HCT116 (cell line): Measurements from ENCODE around the gene TOP3B. TPM values are rescaled to one million over a fixed set of nuclear protein-coding genes. Genes with fewer than 3 reads are reported as not detected.

ENCODE experiments used
- ATAC-seq: fragments of 200-7000 bp; cut with Tn5 transposase; 2 replicates; pipeline ENCODE4 v1.9.1; 2020; ENCODE audit warnings: mild to moderate bottlenecking, moderate library complexity
- BruUV-seq: library from RNA; stranded (reverse); fragments of 400-500 nt; replicated peaks from 2 replicates; lab custom pipeline; 2021; lab: Mats Ljungman, UMichigan
- CTCF ChIA-PET: fragments of 300-600 bp; sonication (Branson Sonifier 250); formaldehyde crosslinking; loops from one replicate; lab custom pipeline; 2021; ENCODE audit warnings: antibody characterized with exemption; lab: Charles Lee
- POLR2A ChIA-PET: fragments of 300-600, 350-600 bp; sonication (Branson Sonifier 250); formaldehyde crosslinking; loops from one replicate; lab custom pipeline; 2021; ENCODE audit warnings: antibody characterized with exemption; lab: Charles Lee
- RAD21 ChIA-PET, 2 experiments: fragments of 300-600 bp; sonication (Branson Sonifier 250); formaldehyde crosslinking; loops; one replicate each; lab custom pipeline; 2023; ENCODE audit warnings: low total read pairs in 2 of 2; ENCODE audit not compliant: uncharacterized antibody in 2 of 2, unreplicated experiment in 2 of 2, low non-redundant PET in 1 of 2; lab: Charles Lee
- DNase-seq: peaks from one replicate; pipeline ENCODE4 v3.0.0-alpha.2; 2010; ENCODE audit warnings: low read depth, low spot score
- H2AFZ ChIP-seq: fragments of 200-600 bp; shearing (Covaris generic), sonication (generic); 2 replicates; pipeline ENCODE4 v1.6.1; 2017; ENCODE audit warnings: low read depth, mixed run types, mixed read lengths, antibody characterized with exemption, low read length; ENCODE audit not compliant: poor library complexity, severe bottlenecking
- H3K27ac ChIP-seq: 2 replicates; pipeline ENCODE4 v1.5.1; 2012; ENCODE audit warnings: low read depth, low read length
- H3K27me3 ChIP-seq: fragments of 200-600 bp; sonication (generic); 2 replicates; pipeline ENCODE4 v1.6.1; 2016; ENCODE audit warnings: mixed run types, low read length, mixed read lengths; ENCODE audit not compliant: insufficient read depth
- H3K36me3 ChIP-seq, 2 experiments: fragments of 200-500 bp in 1 of 2; fragments of 200-600 bp in 1 of 2; sonication (Bioruptor generic) in 1 of 2; sonication (generic) in 1 of 2; 2 replicates each; pipeline versions ENCODE4 v1.5.1 to v1.6.1; 2014 to 2016; ENCODE audit warnings: low read length in 2 of 2, inconsistent platforms in 1 of 2, mixed read lengths in 1 of 2, mixed run types in 1 of 2; ENCODE audit not compliant: insufficient read depth in 2 of 2, control insufficient read depth in 1 of 2
- H3K4me1 ChIP-seq, 2 experiments: fragments of 200-600 bp in 1 of 2; sonication (generic) in 1 of 2; 2 replicates each; pipeline versions ENCODE4 v1.5.1 to v1.6.1; 2012 to 2017; ENCODE audit warnings: low read length in 2 of 2, inconsistent platforms in 1 of 2, mild to moderate bottlenecking in 1 of 2, mixed read lengths in 1 of 2, mixed run types in 1 of 2, moderate library complexity in 1 of 2; ENCODE audit not compliant: insufficient read depth in 2 of 2, control insufficient read depth in 1 of 2
- H3K4me2 ChIP-seq: fragments of 200-600 bp; sonication (generic); 2 replicates; pipeline ENCODE4 v1.6.1; 2017; ENCODE audit warnings: mixed run types, low read length, mixed read lengths
- H3K4me3 ChIP-seq, 2 experiments: fragments of 200-600 bp in 1 of 2; sonication (generic) in 1 of 2; replicated peaks in 1 of 2; 2 replicates each; pipeline ENCODE4 v1.5.1; 2011 to 2016; ENCODE audit warnings: low read length in 2 of 2, control low read depth in 1 of 2, low read depth in 1 of 2, mild to moderate bottlenecking in 1 of 2, mixed read lengths in 1 of 2, mixed run types in 1 of 2
- H3K79me2 ChIP-seq: fragments of 200-600 bp; sonication (generic); 2 replicates; pipeline ENCODE4 v1.6.1; 2017; ENCODE audit warnings: mild to moderate bottlenecking, mixed run types, low read length, moderate library complexity, mixed read lengths; ENCODE audit not compliant: insufficient read depth
- H3K9ac ChIP-seq: fragments of 200-600 bp; sonication (generic); 2 replicates; pipeline ENCODE4 v1.6.1; 2016; ENCODE audit warnings: low read length, mixed read lengths
- H3K9me2 ChIP-seq: fragments of 200-600 bp; sonication (generic), shearing (Covaris generic); 2 replicates; pipeline ENCODE4 v1.6.1; 2017; ENCODE audit warnings: mixed run types, mild to moderate bottlenecking, moderate library complexity; ENCODE audit not compliant: insufficient read depth
- H3K9me3 ChIP-seq, 2 experiments: fragments of 200-500 bp in 1 of 2; fragments of 200-600 bp in 1 of 2; sonication (Bioruptor generic) in 1 of 2; sonication (generic) in 1 of 2; 2 replicates each; pipeline ENCODE4 v1.6.1; 2014 to 2017; ENCODE audit warnings: low read length in 2 of 2, mixed read lengths in 2 of 2, inconsistent platforms in 1 of 2, low read depth in 1 of 2, mild to moderate bottlenecking in 1 of 2, mixed run types in 1 of 2, moderate library complexity in 1 of 2; ENCODE audit not compliant: control insufficient read depth in 1 of 2, insufficient read depth in 1 of 2
- H4K20me1 ChIP-seq: fragments of 200-600 bp; sonication (generic), shearing (Covaris generic); 2 replicates; pipeline ENCODE4 v1.6.1; 2017; ENCODE audit warnings: mixed run types, mild to moderate bottlenecking, moderate library complexity; ENCODE audit not compliant: insufficient read depth
- CBX3 ChIP-seq: IDR thresholded peaks from 2 replicates; pipeline ENCODE4 v1.6.1; 2012; ENCODE audit warnings: low read depth
- CEBPB ChIP-seq: IDR thresholded peaks from 2 replicates; pipeline ENCODE4 v1.6.1; 2012; ENCODE audit warnings: low read depth
- CTCF ChIP-seq, 3 experiments: fragments of 200-600 bp in 1 of 3; sonication (generic) in 1 of 3; IDR thresholded peaks in 2 of 3; conservative IDR thresholded peaks in 1 of 3; 2 replicates each; pipeline ENCODE4 v1.5.1; 2012 to 2017; ENCODE audit warnings: low read depth in 2 of 3, low read length in 2 of 3, antibody characterized with exemption in 1 of 3, borderline replicate concordance in 1 of 3, control low read depth in 1 of 3, mild to moderate bottlenecking in 1 of 3, mixed read lengths in 1 of 3, mixed run types in 1 of 3, moderate library complexity in 1 of 3; ENCODE audit not compliant: insufficient read depth in 1 of 3
- FOSL1 ChIP-seq: IDR thresholded peaks from 2 replicates; pipeline ENCODE4 v1.6.1; 2012; ENCODE audit warnings: low read depth
- JUND ChIP-seq: IDR thresholded peaks from 2 replicates; pipeline ENCODE4 v1.6.1; 2012
- SIN3A ChIP-seq: IDR thresholded peaks from 2 replicates; pipeline ENCODE4 v1.6.1; 2012; ENCODE audit warnings: low read depth
- SP1 ChIP-seq: IDR thresholded peaks from 2 replicates; pipeline ENCODE4 v1.6.1; 2012; ENCODE audit warnings: low read depth
- YY1 ChIP-seq: IDR thresholded peaks from 2 replicates; pipeline ENCODE4 v1.6.1; 2011; ENCODE audit warnings: low read length, low read depth, moderate library complexity, mild to moderate bottlenecking; ENCODE audit not compliant: insufficient replicate concordance; ENCODE audit errors: extremely low read depth
- ZBTB33 ChIP-seq: IDR thresholded peaks from 2 replicates; pipeline ENCODE4 v1.6.1; 2011; ENCODE audit warnings: mild to moderate bottlenecking, low read length, moderate library complexity; ENCODE audit not compliant: insufficient replicate concordance; ENCODE audit errors: extremely low read depth
- ZFX ChIP-seq: fragments of 450-650 bp; IDR thresholded peaks from 2 replicates; pipeline ENCODE4 v1.6.1; 2017
- ZNF274 ChIP-seq: fragments of 200-500 bp; sonication (Bioruptor generic); IDR thresholded peaks from 2 replicates; pipeline ENCODE4 v1.6.1; 2014; ENCODE audit warnings: mild to moderate bottlenecking, low read depth, low read length, inconsistent platforms
- intact Hi-C: fragments of 100-400 bp; cut with micrococcal nuclease; formaldehyde crosslinking; loops from 2 replicates; pipeline ENCODE4 v1.10.0; 2022
- total RNA-seq: library from RNA; stranded (reverse); gene quantifications from one replicate; pipeline ENCODE4 v1.2.1, GENCODE V29; 2021; ENCODE audit not compliant: unreplicated experiment
- TF ChIP-seq, protein P1 (sequence below): IDR thresholded peaks from 2 replicates; pipeline ENCODE4 v1.6.1; 2012

TOP3B gene
- total RNA-seq, 1 experiment from 2014 or later: 50.1 TPM

DNA sequence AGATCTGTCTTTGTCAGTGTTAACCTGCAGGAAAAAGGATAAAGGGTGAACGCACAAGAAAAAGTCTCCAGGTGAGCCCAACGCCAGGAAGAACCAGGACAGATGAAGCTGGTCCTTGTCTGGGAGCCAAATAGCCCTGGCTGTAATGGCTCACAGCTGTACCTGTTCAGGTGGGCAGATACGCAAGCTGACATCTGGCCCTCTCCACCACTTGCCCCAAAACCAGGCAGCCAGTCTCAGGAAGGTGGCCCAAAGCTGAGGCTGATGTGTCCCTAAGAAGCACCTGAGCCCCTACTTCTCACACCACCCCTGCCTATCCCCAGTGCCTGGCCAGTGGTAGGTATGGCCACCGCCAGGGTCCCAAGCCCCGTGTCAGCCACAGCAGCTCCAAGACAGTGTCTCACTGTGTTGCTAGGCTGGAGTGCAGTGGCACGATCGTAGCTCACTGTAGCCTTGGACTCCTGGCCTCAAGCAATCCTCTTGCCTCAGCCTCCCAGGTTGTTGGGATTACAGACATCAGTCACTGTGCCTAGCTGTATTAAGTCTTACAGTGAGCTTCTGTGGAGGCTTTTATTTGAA lies 14.8 kb downstream of the TOP3B start:
- no peak overlapping the region for H3K27ac ChIP-seq
- no peaks in the 10 kb centered on the region for H3K27me3 ChIP-seq
- H4K20me1 ChIP-seq: no peaks in the 10 kb centered on the region
- H3K9ac ChIP-seq: no peak overlapping the region
- H3K9me2 ChIP-seq: no peaks in the 10 kb centered on the region
- H3K79me2 ChIP-seq: no peaks in the 10 kb centered on the region
- no peak overlapping the region for H3K4me3 ChIP-seq
- DNase-seq: no peak
- no peak for ATAC-seq
- CTCF ChIA-PET: no interaction called here
- TF ChIP-seq CBX3 (no peak), FOSL1 (no peak), JUND (no peak), SIN3A (no peak), YY1 (no peak), ZBTB33 (no peak), SP1 (no peak), CEBPB (no peak), ZFX (no peak), ZNF274 (no peak), CTCF (IDR thresholded peaks at IDR 0.05 in 2 of 3, conservative IDR thresholded peaks at IDR 0.05 in 1 of 3; ENCODE audit: borderline replicate concordance in 1 of 3, insufficient read depth in 1 of 3, low read depth in 2 of 3, low read length in 2 of 3) (no peak)
- TF ChIP-seq, protein P1, sequence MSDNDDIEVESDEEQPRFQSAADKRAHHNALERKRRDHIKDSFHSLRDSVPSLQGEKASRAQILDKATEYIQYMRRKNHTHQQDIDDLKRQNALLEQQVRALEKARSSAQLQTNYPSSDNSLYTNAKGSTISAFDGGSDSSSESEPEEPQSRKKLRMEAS: no peak
- TF ChIP-seq, all 23 proteins: peak for 0
- no peak overlapping the region for H3K4me2 ChIP-seq
- intact Hi-C loops: no loop called here
- BruUV-seq: no TSS peak
- H3K4me1 ChIP-seq: no peaks in the 10 kb centered on the region
- no peak overlapping the region for H2AFZ ChIP-seq
- peaks cover 53 to 57% of the 10 kb centered on the region in 2 experiments for H3K36me3 ChIP-seq
- ChIA-PET RAD21 (no interaction called here), POLR2A (no interaction called here)
- no peaks in the 10 kb centered on the region for H3K9me3 ChIP-seq
